A204.1 (cell line): ENCODE results near the gene EEF1A2.

Source experiments
- FAIRE-seq: peaks from 2 replicates; lab custom pipeline; 2012; peaks lifted over from hg19 to GRCh38; lab: Jason Lieb, UNC

Gene EEF1A2

DNA sequence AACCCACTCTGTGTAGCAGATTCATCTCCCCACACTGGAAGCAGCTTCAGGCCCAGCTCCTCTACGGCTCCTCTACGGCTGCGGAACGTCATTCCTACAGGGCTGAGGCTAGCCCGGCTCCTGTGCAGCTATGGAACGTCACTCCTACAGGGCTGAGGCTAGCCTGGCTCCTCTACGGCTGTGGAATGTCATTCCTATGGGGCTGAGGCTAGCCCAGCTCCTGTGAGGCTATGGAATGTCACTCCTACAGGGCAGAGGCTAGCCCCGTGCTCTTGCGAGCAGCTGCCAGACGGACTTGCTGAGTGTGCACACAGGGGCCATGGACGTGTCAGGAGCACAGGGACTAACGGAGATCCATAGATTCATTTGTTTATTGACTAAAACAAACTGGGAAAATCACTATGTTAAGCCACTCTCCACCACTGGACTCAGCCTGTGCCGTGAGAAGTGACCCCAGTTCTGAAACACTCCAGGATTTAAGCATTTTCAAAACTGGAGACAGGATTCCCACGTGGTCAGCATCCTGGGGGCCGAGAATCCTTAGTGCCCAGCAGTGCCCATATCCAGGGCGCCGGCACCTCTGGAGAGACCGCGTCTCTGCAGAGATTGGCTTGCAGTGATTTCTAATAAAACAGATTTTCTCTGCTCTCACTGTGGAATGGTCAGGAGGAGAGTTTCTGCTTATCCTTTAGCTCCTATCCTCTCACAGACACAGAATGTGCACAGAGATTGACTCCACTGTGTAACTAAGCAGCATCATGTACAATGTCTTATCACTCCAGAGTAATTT, 31.4 kb downstream of the EEF1A2 start:
- FAIRE-seq, result no peak

- FAIRE-seq, result no peak
Observed at GRCh38 chr20:63466861-63467260, 32.0 kb downstream of the EEF1A2 start.

GRCh38 chr20:63466250-63466825, 32.5 kb downstream of the EEF1A2 start:
- FAIRE-seq, result no peak

DNA sequence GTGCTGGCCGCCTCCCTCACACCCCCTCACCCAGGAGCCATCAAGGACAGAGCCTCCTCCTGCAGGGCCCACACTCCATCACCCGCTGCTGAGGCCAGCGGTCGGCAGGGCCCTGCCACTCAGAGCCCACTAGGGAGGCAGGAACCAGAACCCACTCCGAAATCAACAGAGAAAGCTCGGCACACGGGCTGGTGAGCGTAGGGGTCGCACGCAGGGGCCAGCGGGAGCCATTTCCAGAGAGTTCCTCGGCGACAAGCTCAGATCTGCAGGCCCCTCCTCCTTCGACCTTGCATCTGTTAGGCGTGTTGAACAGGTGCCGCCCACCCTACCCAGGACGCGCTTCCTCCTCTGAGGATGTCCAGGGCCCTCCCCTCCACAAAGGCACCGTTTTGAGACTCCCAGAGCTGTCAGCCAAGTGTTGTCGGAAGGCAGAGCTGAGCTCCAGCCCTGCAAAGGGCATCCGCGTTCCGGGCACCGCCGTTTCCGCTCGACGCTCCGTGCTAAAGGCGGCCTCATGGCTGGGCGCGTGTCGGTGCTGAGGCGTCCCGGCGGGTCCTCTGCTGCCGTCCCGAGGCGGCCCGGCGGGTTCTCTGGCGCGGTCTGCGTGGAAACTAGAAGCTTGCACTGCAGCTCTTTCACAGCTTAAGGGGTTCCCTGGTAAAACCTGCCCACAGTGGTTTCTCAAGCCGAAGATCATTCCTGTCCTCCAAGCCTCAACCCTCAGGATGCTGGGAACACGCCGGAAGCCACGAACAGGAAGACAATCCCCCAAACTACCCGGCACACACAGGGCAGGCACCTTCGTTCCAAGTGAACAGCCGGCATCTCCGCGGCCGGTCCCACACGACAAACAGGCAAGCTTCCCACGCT, 33.3 kb downstream of the EEF1A2 start:
- FAIRE-seq, result no peak

GRCh38 chr20:63464289-63464635, 34.6 kb downstream of the EEF1A2 start:
- no peak for FAIRE-seq

DNA sequence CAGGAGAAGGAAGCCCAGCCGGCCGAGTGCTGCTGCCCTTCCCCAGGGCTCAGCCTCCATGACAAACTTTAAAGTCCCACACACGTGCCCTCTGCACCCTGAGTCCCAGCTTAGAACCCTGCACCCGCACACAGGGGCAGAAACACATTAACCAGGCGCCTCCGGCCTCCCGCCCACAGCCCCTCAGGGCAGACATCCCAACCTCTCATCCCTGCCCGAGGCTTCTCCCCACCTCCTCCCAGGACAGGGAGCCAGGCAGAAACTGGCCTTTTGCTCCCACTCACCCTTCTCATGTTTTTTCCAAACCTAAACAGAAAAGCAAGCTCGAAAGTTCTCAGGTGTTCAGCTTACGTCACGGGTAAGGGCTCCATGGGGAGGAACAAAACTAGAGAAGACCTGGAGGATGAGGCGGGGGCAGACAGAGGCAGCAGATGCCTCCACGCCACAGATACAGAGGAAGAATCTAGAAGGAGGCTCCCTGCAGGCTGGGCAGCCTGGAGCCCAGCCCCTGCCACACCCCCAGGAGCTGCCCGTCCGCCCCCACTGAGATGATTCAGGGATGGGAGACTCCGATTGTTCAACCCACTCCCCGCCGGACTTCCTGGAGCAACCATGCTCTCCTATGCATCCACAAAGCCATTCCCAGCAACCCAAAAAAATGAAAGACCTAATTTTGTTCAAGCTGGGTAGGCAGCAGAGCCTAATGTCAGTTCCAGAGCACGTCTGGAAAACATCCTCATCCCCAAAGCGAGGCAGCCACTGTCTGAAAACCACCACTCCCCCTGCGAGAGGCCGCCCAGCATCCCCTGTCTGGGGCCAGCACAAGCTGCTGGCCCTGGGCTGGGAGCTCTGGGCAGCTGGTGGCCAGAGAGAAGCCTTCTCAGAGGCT, 35.2 kb downstream of the EEF1A2 start:
- FAIRE-seq, result no peak

DNA sequence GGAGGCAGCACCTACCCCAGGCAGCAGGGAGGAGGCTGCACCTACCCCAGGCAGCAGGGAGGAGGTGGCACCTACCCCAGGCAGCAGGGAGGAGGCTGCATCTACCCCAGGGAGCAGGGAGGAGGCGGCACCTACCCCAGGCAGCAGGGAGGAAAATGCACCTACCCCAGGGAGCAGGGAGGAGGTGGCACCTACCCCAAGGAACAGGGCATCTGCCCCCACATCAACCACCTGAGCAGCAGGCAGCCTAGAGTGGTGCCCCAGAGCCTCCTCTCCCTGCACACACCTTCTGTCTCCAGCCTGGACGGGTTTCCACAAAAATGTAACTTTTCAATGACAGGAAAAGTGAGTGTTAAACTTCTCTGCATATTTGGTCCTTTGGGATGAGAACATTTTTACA, 36.6 kb downstream of the EEF1A2 start:
- FAIRE-seq, result no peak

GRCh38 chr20:63461104-63461763, 37.6 kb downstream of the EEF1A2 start:
- no peak for FAIRE-seq

DNA sequence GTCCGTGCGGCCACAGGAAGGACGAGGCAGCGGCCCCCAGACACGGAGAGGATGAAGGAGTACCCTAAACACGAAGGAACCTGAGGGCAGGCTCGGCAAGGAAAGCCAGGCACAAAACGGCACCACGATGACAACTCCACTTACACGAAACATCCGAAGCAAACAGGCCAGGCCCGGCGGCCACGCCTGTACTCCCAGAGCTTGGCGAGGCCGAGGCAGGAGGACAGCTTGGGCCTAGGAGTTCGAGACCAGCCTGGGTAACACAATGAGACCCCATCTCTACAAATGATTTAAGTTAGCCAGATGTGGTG, 39.9 kb downstream of the EEF1A2 start:
- no peak for FAIRE-seq

DNA sequence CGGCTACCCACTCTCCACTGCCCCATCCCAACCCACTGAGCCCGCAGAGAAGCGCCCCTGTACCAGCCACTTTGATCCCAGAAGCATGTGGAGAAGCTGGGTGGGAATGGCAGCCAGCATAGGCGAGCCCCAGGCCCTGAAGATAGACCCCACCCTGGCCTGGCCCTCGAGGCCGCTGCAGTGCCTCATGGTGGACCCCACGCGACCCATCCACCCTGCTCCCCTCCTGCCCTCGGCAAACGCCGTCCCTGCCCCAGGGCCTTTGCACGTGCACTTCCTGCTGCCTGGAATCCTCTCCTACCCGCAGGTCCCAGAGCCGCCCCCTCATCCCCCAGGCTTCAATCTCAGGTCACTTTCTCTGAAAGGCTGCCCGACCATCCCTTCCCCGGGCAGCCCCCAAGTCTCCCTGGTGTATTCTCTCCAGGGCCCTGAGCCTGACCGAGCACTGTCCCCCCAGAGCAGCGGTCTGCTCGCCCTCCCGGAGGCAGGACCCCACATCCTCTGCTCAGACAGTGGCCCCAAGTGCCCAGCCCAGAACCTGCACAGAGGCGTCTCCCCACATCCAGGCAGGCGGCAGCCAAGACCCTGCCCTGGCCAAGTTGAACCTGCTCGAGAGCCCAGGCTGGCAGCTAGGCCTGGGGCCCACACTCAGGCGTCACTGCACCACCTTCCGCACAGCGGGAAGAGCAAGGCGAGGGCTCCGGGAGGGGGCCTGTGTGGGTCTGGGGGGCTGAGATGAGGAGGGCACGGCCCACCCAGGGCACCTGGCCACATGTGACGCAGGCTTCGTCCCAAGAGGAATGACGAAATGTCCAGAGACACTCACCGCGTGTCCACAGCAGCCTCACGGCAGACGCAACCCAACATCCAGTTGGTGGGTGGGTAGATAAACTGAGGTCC, 40.5 kb downstream of the EEF1A2 start:
- no peak for FAIRE-seq

DNA sequence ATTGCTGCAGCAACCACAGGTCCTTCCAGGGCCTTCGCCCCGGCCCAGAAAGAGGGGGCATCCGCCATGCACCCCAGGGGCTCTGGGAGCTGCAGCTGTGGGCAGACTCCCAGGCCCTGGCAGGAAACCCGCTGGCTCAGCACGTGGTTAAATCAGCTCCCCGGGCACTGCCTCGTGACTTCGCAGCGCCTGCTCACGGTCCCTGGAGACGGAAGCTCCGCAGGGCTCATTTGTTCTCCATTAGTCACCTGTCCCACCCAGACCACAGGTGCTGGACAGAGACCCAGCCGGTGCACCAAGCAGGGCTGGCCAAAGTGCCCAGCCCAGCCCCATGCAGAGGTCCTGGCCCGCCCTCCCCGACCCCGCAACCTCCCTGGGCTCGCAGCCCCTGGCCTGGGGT, 41.1 kb downstream of the EEF1A2 start:
- no peak for FAIRE-seq

DNA sequence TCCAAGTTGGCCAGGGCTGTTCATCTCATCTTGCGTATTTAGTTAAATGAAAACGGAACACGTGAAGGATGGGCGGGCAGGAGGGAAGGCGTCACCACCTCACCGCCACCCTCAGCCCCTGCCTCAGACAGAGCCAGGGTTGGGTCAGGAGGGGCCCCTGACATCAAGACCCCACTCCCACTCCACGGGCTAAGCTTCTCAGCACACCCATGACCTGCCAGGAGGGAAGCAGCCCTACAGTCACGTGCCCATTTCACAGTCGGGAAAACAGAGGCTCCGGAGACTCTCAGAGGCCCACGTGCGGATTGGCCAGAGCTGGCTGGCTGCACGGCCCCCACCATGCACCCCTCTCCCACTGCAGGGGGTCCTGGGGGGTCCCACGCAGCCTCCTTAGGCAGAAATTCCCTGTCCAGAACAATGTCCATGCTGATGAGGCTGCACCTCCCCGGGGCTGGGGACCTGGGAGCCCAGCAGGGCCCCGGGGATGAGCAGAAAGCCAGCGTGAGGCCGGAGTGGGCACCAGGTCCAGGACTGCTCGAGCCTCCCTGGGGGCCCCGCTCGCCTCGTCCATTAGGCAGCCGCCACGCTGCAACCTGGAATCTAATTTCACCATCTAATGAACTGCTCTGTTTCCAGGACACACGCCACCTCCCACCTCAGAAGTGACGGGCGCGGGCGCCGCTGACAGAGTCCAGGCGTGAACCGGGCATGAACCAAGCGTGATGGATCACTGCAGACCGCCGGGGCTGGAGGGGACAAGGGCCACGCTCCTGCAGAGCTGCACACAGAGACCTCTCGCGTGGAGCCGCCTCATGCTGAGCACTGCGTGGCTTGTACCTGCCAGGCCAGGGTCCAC, 42.2 kb downstream of the EEF1A2 start:
- no peak for FAIRE-seq

DNA sequence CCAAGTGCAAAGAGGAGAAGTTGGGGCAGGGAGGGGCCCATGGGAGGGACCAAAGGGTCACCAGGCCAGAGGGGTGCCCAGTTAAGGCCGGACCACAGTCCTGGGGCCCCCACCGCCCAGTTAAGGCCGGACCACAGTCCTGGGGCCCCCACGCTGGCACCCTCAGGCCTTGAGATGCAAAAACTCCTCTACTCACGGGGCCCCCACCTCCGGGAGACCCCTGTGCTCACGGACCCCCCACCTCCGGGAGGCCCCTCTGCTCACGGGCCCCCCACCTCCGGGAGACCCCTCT, 43.4 kb downstream of the EEF1A2 start:
- no peak for FAIRE-seq

DNA sequence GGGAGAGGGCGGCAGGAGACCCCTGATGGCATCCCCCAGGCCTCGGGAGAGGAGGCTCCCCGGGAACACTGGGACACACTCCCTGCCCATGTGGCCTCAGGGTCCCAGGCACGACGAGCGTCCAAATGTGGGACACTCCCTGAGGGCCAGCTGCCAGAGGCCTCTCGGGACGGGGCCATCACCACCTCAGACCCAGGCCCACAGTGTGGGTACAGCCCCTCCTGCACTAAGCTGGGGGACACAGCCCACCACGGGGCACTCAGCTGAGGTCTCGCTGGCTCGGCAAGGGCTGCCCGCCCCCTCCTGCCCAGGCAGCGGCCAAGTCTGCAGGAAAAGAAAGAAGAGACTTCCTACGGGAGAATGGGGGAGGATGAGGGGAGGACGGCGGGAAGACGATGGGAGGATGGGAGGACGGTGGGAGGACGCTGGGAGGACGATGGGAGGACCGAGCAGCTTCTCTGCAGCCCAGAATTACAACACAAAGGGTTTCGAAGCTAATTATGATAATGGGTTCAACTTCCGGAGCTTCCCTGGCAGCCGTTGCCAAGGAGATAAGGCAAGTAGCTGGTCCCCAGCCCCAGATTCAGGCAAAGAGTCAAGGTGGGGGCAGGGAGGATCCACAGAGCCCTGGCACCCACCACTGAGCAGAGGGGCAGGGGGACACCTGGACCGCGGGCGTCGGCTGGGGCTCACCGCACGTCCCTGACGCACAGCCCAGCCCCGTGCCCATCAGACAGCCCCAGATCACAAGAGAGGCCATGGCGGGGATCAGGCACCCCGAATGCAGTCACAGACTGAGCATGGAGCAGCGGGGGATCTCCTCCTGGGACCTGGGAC, 43.9 kb downstream of the EEF1A2 start:
- no peak for FAIRE-seq

GRCh38 chr20:63452821-63453523, 45.9 kb downstream of the EEF1A2 start:
- FAIRE-seq, result no peak

DNA sequence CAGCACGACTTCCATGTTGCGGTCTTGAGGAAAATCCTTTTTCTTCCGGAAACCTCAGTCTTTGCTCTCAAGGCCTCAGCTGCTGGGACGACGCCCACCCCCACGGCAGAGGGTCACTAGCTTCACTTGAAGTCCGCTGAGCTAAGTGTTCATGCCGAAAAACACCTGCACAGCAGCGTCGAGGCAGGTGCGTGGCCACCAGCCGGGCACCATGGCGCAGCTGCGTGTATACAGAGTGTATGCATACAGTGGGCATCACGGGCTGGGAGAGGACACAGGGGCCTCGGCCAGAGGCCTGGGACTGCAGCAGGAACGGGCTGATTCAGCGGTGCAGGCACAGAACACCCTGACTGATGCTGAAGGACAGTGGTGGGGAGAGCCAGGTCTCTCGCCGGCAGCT, 46.5 kb downstream of the EEF1A2 start:
- no peak for FAIRE-seq

- FAIRE-seq, result no peak
Observed at GRCh38 chr20:63451821-63452220, 47.1 kb downstream of the EEF1A2 start.
